MM.1S (cell line): Measurements from ENCODE around the gene RNF130.

Experiments
- EZH2 ChIP-seq: fragments of 300-600 bp; sonication (generic); optimal IDR thresholded peaks from 2 replicates; pipeline ENCODE3; 2017; ENCODE audit warnings: low read depth, mild to moderate bottlenecking, antibody characterized with exemption, low read length, mixed read lengths
- TF ChIP-seq, protein P1 (sequence below): fragments of 300-600 bp; sonication (generic); IDR thresholded peaks from 2 replicates; pipeline ENCODE4 v1.5.1; 2016; ENCODE audit warnings: antibody characterized with exemption, low read length, mixed read lengths

DNA sequence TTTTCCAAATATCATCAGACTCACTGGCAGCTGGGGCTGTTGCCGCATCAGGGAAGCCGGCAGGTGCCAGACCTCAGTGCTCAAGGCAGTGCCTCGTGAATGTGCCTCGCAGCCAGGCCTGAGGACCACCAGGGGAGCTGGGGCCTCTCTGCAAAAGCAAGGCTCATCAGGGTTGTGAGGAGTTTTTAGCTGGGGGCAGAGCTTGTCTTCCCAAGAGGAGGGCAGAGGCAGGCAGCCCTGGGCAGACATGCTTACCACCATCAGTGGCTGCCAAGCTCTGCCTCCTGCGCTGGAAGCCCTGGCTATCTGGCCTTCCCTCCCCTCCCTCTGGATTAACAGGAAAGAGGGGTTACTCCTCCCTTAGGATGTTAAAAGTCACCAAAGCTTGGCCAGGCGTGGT, 155.0 kb downstream of the RNF130 start:
- TF ChIP-seq, protein P1, sequence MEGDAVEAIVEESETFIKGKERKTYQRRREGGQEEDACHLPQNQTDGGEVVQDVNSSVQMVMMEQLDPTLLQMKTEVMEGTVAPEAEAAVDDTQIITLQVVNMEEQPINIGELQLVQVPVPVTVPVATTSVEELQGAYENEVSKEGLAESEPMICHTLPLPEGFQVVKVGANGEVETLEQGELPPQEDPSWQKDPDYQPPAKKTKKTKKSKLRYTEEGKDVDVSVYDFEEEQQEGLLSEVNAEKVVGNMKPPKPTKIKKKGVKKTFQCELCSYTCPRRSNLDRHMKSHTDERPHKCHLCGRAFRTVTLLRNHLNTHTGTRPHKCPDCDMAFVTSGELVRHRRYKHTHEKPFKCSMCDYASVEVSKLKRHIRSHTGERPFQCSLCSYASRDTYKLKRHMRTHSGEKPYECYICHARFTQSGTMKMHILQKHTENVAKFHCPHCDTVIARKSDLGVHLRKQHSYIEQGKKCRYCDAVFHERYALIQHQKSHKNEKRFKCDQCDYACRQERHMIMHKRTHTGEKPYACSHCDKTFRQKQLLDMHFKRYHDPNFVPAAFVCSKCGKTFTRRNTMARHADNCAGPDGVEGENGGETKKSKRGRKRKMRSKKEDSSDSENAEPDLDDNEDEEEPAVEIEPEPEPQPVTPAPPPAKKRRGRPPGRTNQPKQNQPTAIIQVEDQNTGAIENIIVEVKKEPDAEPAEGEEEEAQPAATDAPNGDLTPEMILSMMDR: no peak
- no peak for TF ChIP-seq EZH2
